Caco-2 (cell line): ENCODE results near the gene BUD23. TPM values are rescaled to one million over a fixed set of nuclear protein-coding genes. Genes with fewer than 3 reads are reported as not detected.
A peak's percentile ranks its signal among the peaks of the same experiment; 100 is the strongest.

Experiments
- BruUV-seq: library from RNA; stranded (reverse); fragments of 400-500 nt; replicated peaks from 2 replicates; lab custom pipeline; 2021; lab: Mats Ljungman, UMichigan
- CTCF ChIA-PET: fragments of 300-600 bp; sonication (Branson Sonifier 250); formaldehyde crosslinking; loops from one replicate; lab custom pipeline; 2022; ENCODE audit warnings: antibody characterized with exemption; lab: Charles Lee
- POLR2A ChIA-PET: fragments of 300-600 bp; sonication (Branson Sonifier 250); formaldehyde crosslinking; loops from one replicate; lab custom pipeline; 2022; ENCODE audit warnings: antibody characterized with exemption; lab: Charles Lee
- DNase-seq, 2 experiments: peaks; one replicate each; pipeline versions ENCODE4 v3.0.0 to v3.0.0-alpha.2; 2020 to 2022
- H3K27me3 ChIP-seq: replicated peaks from 2 replicates; pipeline ENCODE4 v1.6.0; 2011; ENCODE audit warnings: low read length; ENCODE audit not compliant: control insufficient read depth, insufficient read depth
- H3K36me3 ChIP-seq: 2 replicates; pipeline ENCODE4 v1.5.1; 2011; ENCODE audit warnings: low read length; ENCODE audit not compliant: control insufficient read depth, insufficient read depth
- H3K4me1 ChIP-seq: fragments of 250-450 bp; sonication (Bioruptor Pico); 2 replicates; pipeline ENCODE4 v1.5.1; 2020; ENCODE audit warnings: mild to moderate bottlenecking
- H3K4me3 ChIP-seq: 2 replicates; pipeline ENCODE4 v1.5.1; 2011; ENCODE audit warnings: low read depth, mild to moderate bottlenecking, control low read depth, low read length
- H3K9me3 ChIP-seq: fragments of 250-450 bp; sonication (Bioruptor Pico); 2 replicates; pipeline ENCODE4 v1.5.1; 2020; ENCODE audit warnings: mild to moderate bottlenecking, moderate library complexity
- H3K27ac Mint-ChIP-seq: one replicate; pipeline ENCODE4 v1.8.0; 2022; ENCODE audit warnings: mixed read lengths; ENCODE audit not compliant: unreplicated experiment
- H3K27me3 Mint-ChIP-seq: one replicate; pipeline ENCODE4 v1.8.0; 2022; ENCODE audit warnings: mixed read lengths; ENCODE audit not compliant: insufficient read depth, unreplicated experiment
- H3K36me3 Mint-ChIP-seq: one replicate; pipeline ENCODE4 v1.8.0; 2022; ENCODE audit warnings: mild to moderate bottlenecking, mixed read lengths; ENCODE audit not compliant: insufficient read depth, unreplicated experiment
- H3K4me1 Mint-ChIP-seq: one replicate; pipeline ENCODE4 v1.8.0; 2022; ENCODE audit warnings: low read depth, mixed read lengths; ENCODE audit not compliant: unreplicated experiment
- H3K4me3 Mint-ChIP-seq: one replicate; pipeline ENCODE4 v1.8.0; 2022; ENCODE audit warnings: mild to moderate bottlenecking, moderate library complexity, mixed read lengths; ENCODE audit not compliant: unreplicated experiment
- H3K9me3 Mint-ChIP-seq: one replicate; pipeline ENCODE4 v1.8.0; 2022; ENCODE audit warnings: mixed read lengths; ENCODE audit not compliant: unreplicated experiment
- CTCF ChIP-seq, 2 experiments: fragments of 200-600 bp in 1 of 2; IDR thresholded peaks; 1 replicate in 1 of 2; 2 replicates in 1 of 2; pipeline versions ENCODE4 v1.5.1 to v1.8.0; 2011 to 2022; ENCODE audit warnings: antibody characterized with exemption in 1 of 2, control low read depth in 1 of 2, inconsistent platforms in 1 of 2, low read depth in 1 of 2, low read length in 1 of 2, mild to moderate bottlenecking in 1 of 2, moderate library complexity in 1 of 2; ENCODE audit not compliant: insufficient read depth in 1 of 2, severe bottlenecking in 1 of 2, unreplicated experiment in 1 of 2
- intact Hi-C: fragments of 100-400 bp; cut with micrococcal nuclease; formaldehyde crosslinking; loops from one replicate; pipeline ENCODE4 v1.10.0; 2022; ENCODE audit not compliant: unreplicated experiment
- total RNA-seq: library from RNA; stranded (reverse); gene quantifications from 2 replicates; pipeline ENCODE4 v1.2.3, GENCODE V29; 2022

BUD23 gene
- total RNA-seq, 1 experiment from 2014 or later, result 144 TPM

- H3K36me3 ChIP-seq, result peaks cover 1% of the 10 kb centered on the region; the same call in 1 of the 2 replicates
- no TSS peak for BruUV-seq
- Mint-ChIP-seq H3K36me3 (peaks cover 66% of the 10 kb centered on the region), H3K27ac (peak overlapping the region; percentile 59), H3K4me3 (no peak overlapping the region), H3K4me1 (no peaks in the 10 kb centered on the region), H3K27me3 (no peaks in the 10 kb centered on the region), H3K9me3 (no peaks in the 10 kb centered on the region)
- POLR2A ChIA-PET, result no interaction called here
- no peaks in the 10 kb centered on the region for H3K27me3 ChIP-seq
- H3K9me3 ChIP-seq, result no peaks in the 10 kb centered on the region
- no peak for TF ChIP-seq CTCF (IDR thresholded peaks at IDR 0.05; ENCODE audit: insufficient read depth in 1 of 2, low read depth in 1 of 2, low read length in 1 of 2, severe bottlenecking in 1 of 2, unreplicated experiment in 1 of 2)
- CTCF ChIA-PET, result no interaction called here
- no peak for DNase-seq
- no peak overlapping the region for H3K4me3 ChIP-seq
- intact Hi-C loops, result no loop called here
- no peaks in the 10 kb centered on the region for H3K4me1 ChIP-seq
Measured at GRCh38 chr7:73706126-73707044, 23.0 kb downstream of the BUD23 start.

GRCh38 chr7:73707045-73707631 is 23.7 kb downstream of the BUD23 start:
- Mint-ChIP-seq H3K4me3 (no peak overlapping the region), H3K4me1 (no peaks in the 10 kb centered on the region), H3K27me3 (no peaks in the 10 kb centered on the region), H3K9me3 (no peaks in the 10 kb centered on the region), H3K36me3 (peaks cover 58% of the 10 kb centered on the region), H3K27ac (peak overlapping the region; percentile 59)
- CTCF ChIA-PET, result no interaction called here
- BruUV-seq, result no TSS peak
- no peaks in the 10 kb centered on the region for H3K27me3 ChIP-seq
- H3K4me1 ChIP-seq, result no peaks in the 10 kb centered on the region
- POLR2A ChIA-PET, result no interaction called here
- no peak overlapping the region for H3K4me3 ChIP-seq
- H3K36me3 ChIP-seq, result peaks cover 1% of the 10 kb centered on the region; the same call in 1 of the 2 replicates
- DNase-seq, result no peak
- no peak for TF ChIP-seq CTCF (IDR thresholded peaks at IDR 0.05; ENCODE audit: insufficient read depth in 1 of 2, low read depth in 1 of 2, low read length in 1 of 2, severe bottlenecking in 1 of 2, unreplicated experiment in 1 of 2)
- intact Hi-C loops, result no loop called here
- H3K9me3 ChIP-seq, result no peaks in the 10 kb centered on the region

- TF ChIP-seq CTCF (IDR thresholded peaks at IDR 0.05; ENCODE audit: insufficient read depth in 1 of 2, low read depth in 1 of 2, low read length in 1 of 2, severe bottlenecking in 1 of 2, unreplicated experiment in 1 of 2), result no peak
- ChIA-PET CTCF (no interaction called here), POLR2A (no interaction called here)
- no TSS peak for BruUV-seq
- H3K36me3 ChIP-seq, result peaks cover 1% of the 10 kb centered on the region
- Mint-ChIP-seq H3K9me3 (no peaks in the 10 kb centered on the region), H3K27me3 (no peaks in the 10 kb centered on the region), H3K4me1 (no peaks in the 10 kb centered on the region), H3K27ac (no peak overlapping the region), H3K36me3 (peaks cover 43% of the 10 kb centered on the region), H3K4me3 (no peak overlapping the region)
- DNase-seq, result no peak
- H3K4me1 ChIP-seq, result no peaks in the 10 kb centered on the region
- intact Hi-C loops, result no loop called here
- H3K27me3 ChIP-seq, result no peaks in the 10 kb centered on the region
- no peak overlapping the region for H3K4me3 ChIP-seq
- H3K9me3 ChIP-seq, result no peaks in the 10 kb centered on the region
Measured at GRCh38 chr7:73708961-73709549, 25.7 kb downstream of the BUD23 start.
